IMR-90 (cell line): ENCODE data around the gene UTF1.

ENCODE experiments used
- BHLHE40 ChIP-seq: fragments of 150-350 bp; IDR thresholded peaks from 2 replicates; pipeline ENCODE4 v1.6.1; 2016; ENCODE audit warnings: mild to moderate bottlenecking, low read depth, low read length
- CEBPB ChIP-seq: IDR thresholded peaks from 2 replicates; pipeline ENCODE4 v1.6.1; 2012; ENCODE audit warnings: low read depth, low read length, improper control_type of control experiment
- MAFK ChIP-seq: IDR thresholded peaks from 2 replicates; pipeline ENCODE4 v1.6.1; 2012; ENCODE audit warnings: low read depth, low read length, improper control_type of control experiment
- MAZ ChIP-seq: IDR thresholded peaks from 2 replicates; pipeline ENCODE4 v1.6.1; 2012; ENCODE audit warnings: low read depth, mild to moderate bottlenecking, low read length, improper control_type of control experiment, moderate library complexity, borderline replicate concordance
- POLR2A ChIP-seq: IDR thresholded peaks from 2 replicates; pipeline ENCODE4 v1.6.1; 2012; ENCODE audit warnings: mild to moderate bottlenecking, low read depth, low read length
- RFX5 ChIP-seq: IDR thresholded peaks from 2 replicates; pipeline ENCODE4 v1.8.0; 2012; ENCODE audit warnings: low read depth, mild to moderate bottlenecking, low read length, moderate library complexity
- TF ChIP-seq, protein P1 (sequence below): fragments of 150-350 bp; IDR thresholded peaks from 2 replicates; pipeline ENCODE4 v1.6.1; 2017; ENCODE audit warnings: mild to moderate bottlenecking, antibody characterized with exemption, low read length, low read depth
- TF ChIP-seq, protein P2 (sequence below): conservative IDR thresholded peaks from 2 replicates; pipeline ENCODE4 v1.5.1; 2012; ENCODE audit warnings: mild to moderate bottlenecking, low read depth, low read length, improper control_type of control experiment
- TF ChIP-seq, protein P3 (sequence below): fragments of 150-350 bp; IDR thresholded peaks from 2 replicates; pipeline ENCODE4 v1.6.1; 2016; ENCODE audit warnings: low read depth, mild to moderate bottlenecking, low read length, moderate library complexity, borderline replicate concordance

DNA sequence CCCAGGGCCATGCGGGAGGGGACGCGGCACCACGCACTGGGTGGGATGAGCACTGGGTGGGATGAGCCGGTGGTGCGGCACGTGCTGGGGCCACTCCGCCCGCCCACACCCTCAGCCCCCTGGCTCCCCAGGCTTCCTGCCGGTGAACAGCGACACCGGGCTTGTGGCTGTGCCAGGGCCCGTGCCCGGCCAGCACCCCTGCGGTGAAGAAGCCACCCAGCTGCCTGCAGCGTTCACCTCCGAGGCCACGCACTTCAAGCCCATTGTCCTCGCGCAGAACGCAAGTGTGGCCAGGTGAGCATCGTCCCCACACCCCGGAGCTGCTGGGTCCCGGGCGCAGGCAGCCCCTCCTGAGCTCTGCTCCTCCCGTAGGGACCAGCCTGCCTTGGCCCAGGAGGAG, 31.8 kb upstream of the UTF1 start:
- TF ChIP-seq, protein P1, sequence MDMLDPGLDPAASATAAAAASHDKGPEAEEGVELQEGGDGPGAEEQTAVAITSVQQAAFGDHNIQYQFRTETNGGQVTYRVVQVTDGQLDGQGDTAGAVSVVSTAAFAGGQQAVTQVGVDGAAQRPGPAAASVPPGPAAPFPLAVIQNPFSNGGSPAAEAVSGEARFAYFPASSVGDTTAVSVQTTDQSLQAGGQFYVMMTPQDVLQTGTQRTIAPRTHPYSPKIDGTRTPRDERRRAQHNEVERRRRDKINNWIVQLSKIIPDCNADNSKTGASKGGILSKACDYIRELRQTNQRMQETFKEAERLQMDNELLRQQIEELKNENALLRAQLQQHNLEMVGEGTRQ: no peak
- TF ChIP-seq CEBPB (no peak), POLR2A (no peak), RFX5 (no peak), BHLHE40 (no peak), MAFK (no peak), MAZ (no peak)
- TF ChIP-seq, protein P2, sequence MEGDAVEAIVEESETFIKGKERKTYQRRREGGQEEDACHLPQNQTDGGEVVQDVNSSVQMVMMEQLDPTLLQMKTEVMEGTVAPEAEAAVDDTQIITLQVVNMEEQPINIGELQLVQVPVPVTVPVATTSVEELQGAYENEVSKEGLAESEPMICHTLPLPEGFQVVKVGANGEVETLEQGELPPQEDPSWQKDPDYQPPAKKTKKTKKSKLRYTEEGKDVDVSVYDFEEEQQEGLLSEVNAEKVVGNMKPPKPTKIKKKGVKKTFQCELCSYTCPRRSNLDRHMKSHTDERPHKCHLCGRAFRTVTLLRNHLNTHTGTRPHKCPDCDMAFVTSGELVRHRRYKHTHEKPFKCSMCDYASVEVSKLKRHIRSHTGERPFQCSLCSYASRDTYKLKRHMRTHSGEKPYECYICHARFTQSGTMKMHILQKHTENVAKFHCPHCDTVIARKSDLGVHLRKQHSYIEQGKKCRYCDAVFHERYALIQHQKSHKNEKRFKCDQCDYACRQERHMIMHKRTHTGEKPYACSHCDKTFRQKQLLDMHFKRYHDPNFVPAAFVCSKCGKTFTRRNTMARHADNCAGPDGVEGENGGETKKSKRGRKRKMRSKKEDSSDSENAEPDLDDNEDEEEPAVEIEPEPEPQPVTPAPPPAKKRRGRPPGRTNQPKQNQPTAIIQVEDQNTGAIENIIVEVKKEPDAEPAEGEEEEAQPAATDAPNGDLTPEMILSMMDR: no peak
- TF ChIP-seq, protein P3, sequence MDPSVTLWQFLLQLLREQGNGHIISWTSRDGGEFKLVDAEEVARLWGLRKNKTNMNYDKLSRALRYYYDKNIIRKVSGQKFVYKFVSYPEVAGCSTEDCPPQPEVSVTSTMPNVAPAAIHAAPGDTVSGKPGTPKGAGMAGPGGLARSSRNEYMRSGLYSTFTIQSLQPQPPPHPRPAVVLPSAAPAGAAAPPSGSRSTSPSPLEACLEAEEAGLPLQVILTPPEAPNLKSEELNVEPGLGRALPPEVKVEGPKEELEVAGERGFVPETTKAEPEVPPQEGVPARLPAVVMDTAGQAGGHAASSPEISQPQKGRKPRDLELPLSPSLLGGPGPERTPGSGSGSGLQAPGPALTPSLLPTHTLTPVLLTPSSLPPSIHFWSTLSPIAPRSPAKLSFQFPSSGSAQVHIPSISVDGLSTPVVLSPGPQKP: no peak
